ENCODE results near the gene FBXL2.

- no peak for TF ChIP-seq CTCF (IDR thresholded peaks at IDR 0.05)
- TF ChIP-seq POLR2A (IDR thresholded peaks at IDR 0.05): no peak
These were observed 41.2 kb upstream of the FBXL2 start for GRCh38 chr3:33236005-33236404.
